Endothelial cell of umbilical vein (primary cell): ENCODE data around the gene ANKS1B. TPM values are rescaled to one million over a fixed set of nuclear protein-coding genes. Genes with fewer than 3 reads are reported as not detected.

Experiments
- BruUV-seq: library from RNA; stranded (reverse); fragments of 400-500 nt; replicated peaks from 2 replicates; lab custom pipeline; 2021; lab: Mats Ljungman, UMichigan
- CTCF ChIA-PET: fragments of 300-600, 350-600 bp; sonication (Branson Sonifier 250); formaldehyde crosslinking; loops from one replicate; lab custom pipeline; 2021; ENCODE audit warnings: antibody characterized with exemption, inconsistent platforms; lab: Charles Lee
- POLR2A ChIA-PET: fragments of 300-600, 350-600 bp; sonication (Branson Sonifier 250); formaldehyde crosslinking; loops from one replicate; lab custom pipeline; 2021; ENCODE audit warnings: antibody characterized with exemption, inconsistent platforms; lab: Charles Lee
- DNase-seq: peaks from one replicate; pipeline ENCODE4 v3.0.0-alpha.2; 2011; ENCODE audit warnings: low read depth, low spot score
- FAIRE-seq: peaks from 2 replicates; lab custom pipeline; 2011; peaks lifted over from hg19 to GRCh38; lab: Jason Lieb, UNC
- H2AFZ ChIP-seq: 2 replicates; pipeline ENCODE4 v1.6.0; 2012; ENCODE audit warnings: low read depth, low read length, control low read depth, inconsistent platforms
- H3K27ac ChIP-seq: 2 replicates; pipeline ENCODE4 v1.5.1; 2011; ENCODE audit warnings: low read depth, mild to moderate bottlenecking, control low read depth, low read length, moderate library complexity; ENCODE audit not compliant: insufficient read depth
- H3K27me3 ChIP-seq, 2 experiments: 2 replicates each; pipeline versions ENCODE4 v1.6.0 to v1.6.1; 2011; ENCODE audit warnings: low read length in 2 of 2, mixed read lengths in 1 of 2; ENCODE audit not compliant: control insufficient read depth in 2 of 2, insufficient read depth in 2 of 2
- H3K36me3 ChIP-seq, 2 experiments: 2 replicates in 1 of 2; 3 replicates in 1 of 2; pipeline ENCODE4 v1.5.1; 2011; ENCODE audit warnings: low read length in 2 of 2, mild to moderate bottlenecking in 1 of 2, moderate library complexity in 1 of 2; ENCODE audit not compliant: control insufficient read depth in 2 of 2, insufficient read depth in 2 of 2; ENCODE audit errors: extremely low read depth in 1 of 2
- H3K4me1 ChIP-seq: 3 replicates; pipeline ENCODE4 v1.5.1; 2011; ENCODE audit warnings: mild to moderate bottlenecking, low read length; ENCODE audit not compliant: control insufficient read depth, insufficient read depth; ENCODE audit errors: extremely low read depth
- H3K4me2 ChIP-seq: 2 replicates; pipeline ENCODE4 v1.6.1; 2011; ENCODE audit warnings: low read length, control low read depth, mixed read lengths; ENCODE audit not compliant: insufficient read depth
- H3K4me3 ChIP-seq, 3 experiments: fragments of 200-600 bp in 1 of 3; sonication (generic), shearing (Covaris generic) in 1 of 3; replicated peaks in 1 of 3; 2 replicates each; pipeline ENCODE4 v1.5.1; 2011 to 2016; ENCODE audit warnings: control low read depth in 3 of 3, low read length in 3 of 3, mild to moderate bottlenecking in 2 of 3, inconsistent platforms in 1 of 3, low read depth in 1 of 3, moderate library complexity in 1 of 3; ENCODE audit not compliant: insufficient read depth in 1 of 3
- H3K79me2 ChIP-seq: 2 replicates; pipeline ENCODE4 v1.6.0; 2012; ENCODE audit warnings: low read length, inconsistent platforms; ENCODE audit not compliant: control insufficient read depth, insufficient read depth
- H3K9ac ChIP-seq: replicated peaks from 2 replicates; pipeline ENCODE3; 2011; ENCODE audit warnings: low read length, control low read depth; ENCODE audit not compliant: insufficient read depth; ENCODE audit errors: extremely low read depth
- H3K9me1 ChIP-seq: replicated peaks from 3 replicates; pipeline ENCODE4 v1.6.0; 2011; ENCODE audit warnings: mild to moderate bottlenecking, low read length; ENCODE audit not compliant: control insufficient read depth, insufficient read depth; ENCODE audit errors: extremely low read depth
- H3K9me3 ChIP-seq: replicated peaks from 2 replicates; pipeline ENCODE4 v1.5.1; 2012; ENCODE audit warnings: low read length, inconsistent platforms; ENCODE audit not compliant: control insufficient read depth, insufficient read depth
- H4K20me1 ChIP-seq: replicated peaks from 2 replicates; pipeline ENCODE3; 2011; ENCODE audit warnings: mild to moderate bottlenecking, low read length; ENCODE audit not compliant: control insufficient read depth, insufficient read depth; ENCODE audit errors: extremely low read depth
- EZH2 ChIP-seq: IDR thresholded peaks from 2 replicates; pipeline ENCODE4 v1.6.1; 2012; ENCODE audit warnings: borderline replicate concordance, low read depth, mild to moderate bottlenecking, moderate library complexity, low read length, inconsistent platforms; ENCODE audit not compliant: severe bottlenecking
- FOS ChIP-seq: IDR thresholded peaks from 2 replicates; pipeline ENCODE4 v1.6.1; 2011; ENCODE audit warnings: mild to moderate bottlenecking, low read length, moderate library complexity, borderline replicate concordance; ENCODE audit not compliant: insufficient read depth
- GATA2 ChIP-seq: IDR thresholded peaks from 2 replicates; pipeline ENCODE4 v1.7.0; 2011; ENCODE audit warnings: low read depth, mild to moderate bottlenecking, moderate library complexity, mixed read lengths, low read length; ENCODE audit not compliant: insufficient read length, insufficient read depth
- JUN ChIP-seq: IDR thresholded peaks from 2 replicates; pipeline ENCODE4 v1.6.1; 2011; ENCODE audit warnings: borderline replicate concordance, low read depth; ENCODE audit not compliant: insufficient read length, insufficient read depth
- MYC ChIP-seq: IDR thresholded peaks from one replicate; pipeline ENCODE4 v1.6.1; 2011; ENCODE audit warnings: mild to moderate bottlenecking, low read depth, low read length
- POLR2A ChIP-seq: IDR thresholded peaks from 2 replicates; pipeline ENCODE4 v1.6.1; 2012; ENCODE audit warnings: low read depth, mild to moderate bottlenecking, control low read depth, low read length
- POLR2AphosphoS5 ChIP-seq: IDR thresholded peaks from 2 replicates; pipeline ENCODE4 v1.6.1; 2012; ENCODE audit warnings: low read depth, mild to moderate bottlenecking, control low read depth, low read length, moderate library complexity; ENCODE audit not compliant: insufficient read depth
- dilution Hi-C: fragments of 300-500 bp; cut with MboI; formaldehyde crosslinking; loops from one replicate; pipeline ENCODE4 v1.15.0; 2019; ENCODE audit warnings: low sequenced_read_pairs; ENCODE audit not compliant: extremely low pct_ligation_motif_present
- intact Hi-C: fragments of 100-400 bp; cut with micrococcal nuclease; formaldehyde crosslinking; loops from one replicate; pipeline ENCODE4 v1.10.0; 2022
- polyA plus RNA-seq, 4 experiments: library from polyadenylated mRNA; depleted of rRNA in 3 of 4; stranded (reverse) in 3 of 4; unstranded in 1 of 4; fragments of >200 nt; gene quantifications; 2 replicates each; pipeline versions ENCODE4 v1.2.1 to v1.2.3, GENCODE V29; 2011 to 2012; ENCODE audit warnings: missing spikeins in 1 of 4
- total RNA-seq: library from RNA; stranded (reverse); gene quantifications from 2 replicates; pipeline ENCODE4 v1.2.3, GENCODE V29; 2021
- TF ChIP-seq, protein P1 (sequence below): IDR thresholded peaks from 2 replicates; pipeline ENCODE4 v1.6.1; 2011; ENCODE audit not compliant: insufficient read depth, insufficient read length
- TF ChIP-seq, protein P2 (sequence below), 2 donors: IDR thresholded peaks; 1 replicate in 1 of 2; 2 replicates in 1 of 2; pipeline ENCODE4 v1.5.1; 2011; ENCODE audit warnings: low read length in 2 of 2, mild to moderate bottlenecking in 2 of 2, moderate library complexity in 2 of 2, control low read depth in 1 of 2, inconsistent platforms in 1 of 2, low read depth in 1 of 2; ENCODE audit not compliant: insufficient read depth in 1 of 2; ENCODE audit errors: extremely low read depth in 1 of 2

ANKS1B gene
- total and polyA plus RNA-seq, 2 donors (not counting 3 experiments of a cell fraction or from before 2014, with no cell fraction given) = 0.15 to 0.38 TPM

DNA sequence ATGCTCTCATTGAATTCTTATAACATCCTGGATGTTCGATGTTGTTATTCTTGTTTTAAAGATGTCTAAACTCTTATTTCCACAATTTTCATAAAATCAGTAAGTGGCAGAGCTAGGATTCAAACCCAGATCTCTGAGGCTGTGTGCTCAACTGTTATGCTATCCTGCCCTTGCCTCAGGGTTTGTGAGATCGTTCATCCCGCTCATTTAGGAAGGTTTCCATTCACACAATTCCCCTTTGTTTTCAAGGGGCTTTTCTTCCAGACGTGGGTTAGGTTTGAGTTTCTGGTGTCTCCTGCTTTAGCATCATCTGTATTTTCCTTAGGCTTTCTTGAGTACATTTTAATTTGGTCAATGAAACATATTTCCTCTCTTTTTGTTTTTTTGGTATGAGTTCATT lies 1270.3 kb downstream of the ANKS1B start:
- no peak overlapping the region for H3K4me2 ChIP-seq
- H3K9ac ChIP-seq = no peak overlapping the region
- dilution Hi-C loops (no loop called here), intact Hi-C loops (no loop called here)
- H3K9me3 ChIP-seq = no peaks in the 10 kb centered on the region
- H3K4me1 ChIP-seq = no peaks in the 10 kb centered on the region
- peaks cover 6 to 10% of the 10 kb centered on the region in 2 experiments for H3K36me3 ChIP-seq
- ChIA-PET POLR2A (no interaction called here), CTCF (no interaction called here)
- DNase-seq = no peak
- no peak for FAIRE-seq
- H2AFZ ChIP-seq = no peak overlapping the region
- no peaks in the 10 kb centered on the region for H3K9me1 ChIP-seq
- no peaks in the 10 kb centered on the region for H4K20me1 ChIP-seq
- no peak overlapping the region for H3K27ac ChIP-seq
- H3K4me3 ChIP-seq = no peak overlapping the region
- H3K27me3 ChIP-seq = no peaks in the 10 kb centered on the region
- no peaks in the 10 kb centered on the region for H3K79me2 ChIP-seq
- no TSS peak for BruUV-seq
- TF ChIP-seq, protein P1, sequence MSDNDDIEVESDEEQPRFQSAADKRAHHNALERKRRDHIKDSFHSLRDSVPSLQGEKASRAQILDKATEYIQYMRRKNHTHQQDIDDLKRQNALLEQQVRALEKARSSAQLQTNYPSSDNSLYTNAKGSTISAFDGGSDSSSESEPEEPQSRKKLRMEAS = no peak
- no peak for TF ChIP-seq MYC
- no peak for TF ChIP-seq JUN
- TF ChIP-seq POLR2AphosphoS5 = no peak
- TF ChIP-seq, protein P2, sequence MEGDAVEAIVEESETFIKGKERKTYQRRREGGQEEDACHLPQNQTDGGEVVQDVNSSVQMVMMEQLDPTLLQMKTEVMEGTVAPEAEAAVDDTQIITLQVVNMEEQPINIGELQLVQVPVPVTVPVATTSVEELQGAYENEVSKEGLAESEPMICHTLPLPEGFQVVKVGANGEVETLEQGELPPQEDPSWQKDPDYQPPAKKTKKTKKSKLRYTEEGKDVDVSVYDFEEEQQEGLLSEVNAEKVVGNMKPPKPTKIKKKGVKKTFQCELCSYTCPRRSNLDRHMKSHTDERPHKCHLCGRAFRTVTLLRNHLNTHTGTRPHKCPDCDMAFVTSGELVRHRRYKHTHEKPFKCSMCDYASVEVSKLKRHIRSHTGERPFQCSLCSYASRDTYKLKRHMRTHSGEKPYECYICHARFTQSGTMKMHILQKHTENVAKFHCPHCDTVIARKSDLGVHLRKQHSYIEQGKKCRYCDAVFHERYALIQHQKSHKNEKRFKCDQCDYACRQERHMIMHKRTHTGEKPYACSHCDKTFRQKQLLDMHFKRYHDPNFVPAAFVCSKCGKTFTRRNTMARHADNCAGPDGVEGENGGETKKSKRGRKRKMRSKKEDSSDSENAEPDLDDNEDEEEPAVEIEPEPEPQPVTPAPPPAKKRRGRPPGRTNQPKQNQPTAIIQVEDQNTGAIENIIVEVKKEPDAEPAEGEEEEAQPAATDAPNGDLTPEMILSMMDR (IDR thresholded peaks at IDR 0.05; ENCODE audit: extremely low read depth in 1 of 2, insufficient read depth in 1 of 2, low read depth in 1 of 2, low read length in 2 of 2) = no peak
- TF ChIP-seq FOS = no peak
- TF ChIP-seq GATA2 = no peak
- TF ChIP-seq EZH2 = no peak
- no peak for TF ChIP-seq POLR2A
